Smooth muscle cell (in vitro differentiated cells): ENCODE data around the gene WDR59. TPM values are rescaled to one million over a fixed set of nuclear protein-coding genes. Genes with fewer than 3 reads are reported as not detected.

Experiments
- DNase-seq: peaks from one replicate; lab custom pipeline; 2025; ENCODE audit not compliant: unreplicated experiment; lab: John Stamatoyannopoulos, UW
- H2AFZ ChIP-seq: fragments of 200-600 bp; sonication (generic); 2 replicates; pipeline ENCODE4 v1.6.0; 2016; ENCODE audit warnings: antibody characterized with exemption, low read depth, mild to moderate bottlenecking
- H3F3A ChIP-seq: fragments of 200-600 bp; sonication (generic); 2 replicates; pipeline ENCODE4 v1.6.0; 2017; ENCODE audit warnings: antibody characterized with exemption, low read depth
- H3K27ac ChIP-seq: fragments of 200-600 bp; sonication (generic); 2 replicates; pipeline ENCODE4 v1.5.1; 2016; ENCODE audit warnings: low read depth, mild to moderate bottlenecking
- H3K27me3 ChIP-seq: fragments of 200-600 bp; sonication (generic); 2 replicates; pipeline ENCODE4 v1.6.1; 2016; ENCODE audit warnings: low read depth, mild to moderate bottlenecking
- H3K36me3 ChIP-seq: fragments of 200-600 bp; sonication (generic); 2 replicates; pipeline ENCODE4 v1.5.1; 2016; ENCODE audit warnings: low read depth
- H3K4me1 ChIP-seq: fragments of 200-600 bp; sonication (generic); 2 replicates; pipeline ENCODE4 v1.5.1; 2016; ENCODE audit warnings: low read depth
- H3K4me2 ChIP-seq: fragments of 200-600 bp; sonication (generic); 2 replicates; pipeline ENCODE4 v1.6.0; 2016; ENCODE audit warnings: mild to moderate bottlenecking
- H3K4me3 ChIP-seq: fragments of 200-600 bp; sonication (generic); 2 replicates; pipeline ENCODE4 v1.5.1; 2016; ENCODE audit warnings: mild to moderate bottlenecking
- H3K79me2 ChIP-seq: fragments of 200-600 bp; sonication (generic); 2 replicates; pipeline ENCODE4 v1.6.0; 2016; ENCODE audit warnings: low read depth, mild to moderate bottlenecking
- H3K9ac ChIP-seq: fragments of 200-600 bp; sonication (generic); 2 replicates; pipeline ENCODE4 v1.6.0; 2016; ENCODE audit warnings: low read depth
- H3K9me3 ChIP-seq: fragments of 200-600 bp; sonication (generic); replicated peaks from 2 replicates; pipeline ENCODE4 v1.5.1; 2016; ENCODE audit warnings: low read depth
- H4K20me1 ChIP-seq: fragments of 200-600 bp; sonication (generic); 2 replicates; pipeline ENCODE4 v1.6.0; 2016; ENCODE audit warnings: low read depth
- CTCF ChIP-seq: fragments of 200-600 bp; sonication (generic); IDR thresholded peaks from 2 replicates; pipeline ENCODE4 v1.5.1; 2017; ENCODE audit warnings: borderline replicate concordance, mild to moderate bottlenecking, antibody characterized with exemption; ENCODE audit not compliant: insufficient read depth, poor library complexity, severe bottlenecking
- WGBS: methylation state at CpG from one replicate; pipeline ENCODE4 v1.1.7; 2016; ENCODE audit warnings: low lambda C conversion rate; 5-methylcytosine and 5-hydroxymethylcytosine counted together
- polyA plus RNA-seq: library from polyadenylated mRNA; unstranded; fragments of >200 nt; fragmentation: Nextera tagmentation; extraction: Ambion mirVana; gene quantifications from 2 replicates; pipeline ENCODE4 v1.2.1, GENCODE V29; 2016
- total RNA-seq: library from RNA; depleted of rRNA; stranded (reverse); fragments of >200 nt; gene quantifications from 2 replicates; pipeline ENCODE4 v1.2.3, GENCODE V29; 2014

WDR59 gene
- total and polyA plus RNA-seq, 2 experiments from 2014 or later = 14.3 to 19.2 TPM

- H3K27ac ChIP-seq = no peak overlapping the region
- H3K36me3 ChIP-seq = no peaks in the 10 kb centered on the region
- no peak for DNase-seq
- H3K79me2 ChIP-seq = no peaks in the 10 kb centered on the region
- H2AFZ ChIP-seq = no peak overlapping the region
- H3K4me1 ChIP-seq = peaks cover 4% of the 10 kb centered on the region
- H3K9ac ChIP-seq = no peak overlapping the region
- H3K4me3 ChIP-seq = no peak overlapping the region
- TF ChIP-seq CTCF = no peak
- no peaks in the 10 kb centered on the region for H3F3A ChIP-seq
- 89% methylated on average over 5 of the region's 5 CpGs for WGBS
- H3K27me3 ChIP-seq = no peaks in the 10 kb centered on the region
- no peaks in the 10 kb centered on the region for H3K9me3 ChIP-seq
- no peak overlapping the region for H3K4me2 ChIP-seq
- H4K20me1 ChIP-seq = no peaks in the 10 kb centered on the region
These were observed 152.7 kb downstream of the WDR59 start for GRCh38 chr16:74832228-74832627.

GRCh38 chr16:74831467-74831866 lies 153.5 kb downstream of the WDR59 start:
- no peak overlapping the region for H3K27ac ChIP-seq
- H4K20me1 ChIP-seq = no peaks in the 10 kb centered on the region
- 93% methylated on average over 5 of the region's 5 CpGs for WGBS

GRCh38 chr16:74830648-74831047 lies 154.3 kb downstream of the WDR59 start:
- no peak overlapping the region for H3K27ac ChIP-seq
- no peaks in the 10 kb centered on the region for H3K4me1 ChIP-seq
- H3K36me3 ChIP-seq = no peaks in the 10 kb centered on the region
- no peaks in the 10 kb centered on the region for H3K27me3 ChIP-seq
- H4K20me1 ChIP-seq = no peaks in the 10 kb centered on the region
- WGBS = 71% methylated on average over 3 of the region's 3 CpGs
- no peak overlapping the region for H3K4me3 ChIP-seq
- DNase-seq = no peak
- H3K9me3 ChIP-seq = no peaks in the 10 kb centered on the region
- H2AFZ ChIP-seq = no peak overlapping the region
- H3K79me2 ChIP-seq = no peaks in the 10 kb centered on the region
- no peak overlapping the region for H3K4me2 ChIP-seq
- no peak overlapping the region for H3K9ac ChIP-seq
- TF ChIP-seq CTCF = no peak
- H3F3A ChIP-seq = no peaks in the 10 kb centered on the region

More at GRCh38 chr16:74831467-74831866, 153.5 kb downstream of the WDR59 start:
- no peak overlapping the region for H3K9ac ChIP-seq
- H3K4me3 ChIP-seq = no peak overlapping the region
- H3K27me3 ChIP-seq = no peaks in the 10 kb centered on the region
- DNase-seq = no peak
- TF ChIP-seq CTCF = no peak
- H3K9me3 ChIP-seq = no peaks in the 10 kb centered on the region
- no peak overlapping the region for H3K4me2 ChIP-seq
- no peaks in the 10 kb centered on the region for H3K36me3 ChIP-seq
- no peaks in the 10 kb centered on the region for H3K4me1 ChIP-seq
- no peaks in the 10 kb centered on the region for H3F3A ChIP-seq
- H2AFZ ChIP-seq = no peak overlapping the region
- no peaks in the 10 kb centered on the region for H3K79me2 ChIP-seq

GRCh38 chr16:74829637-74830036 lies 155.3 kb downstream of the WDR59 start:
- Histone ChIP-seq H2AFZ (no peak overlapping the region), H3F3A (no peaks in the 10 kb centered on the region), H3K79me2 (no peaks in the 10 kb centered on the region), H3K4me3 (no peak overlapping the region), H3K27ac (no peak overlapping the region), H4K20me1 (no peaks in the 10 kb centered on the region), H3K4me1 (no peaks in the 10 kb centered on the region), H3K27me3 (no peaks in the 10 kb centered on the region), H3K9ac (no peak overlapping the region), H3K36me3 (no peaks in the 10 kb centered on the region), H3K9me3 (no peaks in the 10 kb centered on the region), H3K4me2 (no peak overlapping the region)
- DNase-seq = no peak
- TF ChIP-seq CTCF = no peak
- WGBS = 62% methylated on average over 5 of the region's 5 CpGs
